Occipital lobe (tissue), 2 donors: Measurements from ENCODE around the gene TPCN1. TPM values are rescaled to one million over a fixed set of nuclear protein-coding genes. Genes with fewer than 3 reads are reported as not detected.
A peak's percentile ranks its signal among the peaks of the same experiment; 100 is the strongest.

Source experiments
- DNase-seq: peaks from one replicate; lab custom pipeline; 2025; lab: John Stamatoyannopoulos, UW
- total RNA-seq: library from RNA; depleted of rRNA; stranded (reverse); fragments of >200 nt; gene quantifications from one replicate; pipeline ENCODE4 v1.2.3, GENCODE V29; 2014

TPCN1 gene
- 4.7 TPM for total RNA-seq

DNA sequence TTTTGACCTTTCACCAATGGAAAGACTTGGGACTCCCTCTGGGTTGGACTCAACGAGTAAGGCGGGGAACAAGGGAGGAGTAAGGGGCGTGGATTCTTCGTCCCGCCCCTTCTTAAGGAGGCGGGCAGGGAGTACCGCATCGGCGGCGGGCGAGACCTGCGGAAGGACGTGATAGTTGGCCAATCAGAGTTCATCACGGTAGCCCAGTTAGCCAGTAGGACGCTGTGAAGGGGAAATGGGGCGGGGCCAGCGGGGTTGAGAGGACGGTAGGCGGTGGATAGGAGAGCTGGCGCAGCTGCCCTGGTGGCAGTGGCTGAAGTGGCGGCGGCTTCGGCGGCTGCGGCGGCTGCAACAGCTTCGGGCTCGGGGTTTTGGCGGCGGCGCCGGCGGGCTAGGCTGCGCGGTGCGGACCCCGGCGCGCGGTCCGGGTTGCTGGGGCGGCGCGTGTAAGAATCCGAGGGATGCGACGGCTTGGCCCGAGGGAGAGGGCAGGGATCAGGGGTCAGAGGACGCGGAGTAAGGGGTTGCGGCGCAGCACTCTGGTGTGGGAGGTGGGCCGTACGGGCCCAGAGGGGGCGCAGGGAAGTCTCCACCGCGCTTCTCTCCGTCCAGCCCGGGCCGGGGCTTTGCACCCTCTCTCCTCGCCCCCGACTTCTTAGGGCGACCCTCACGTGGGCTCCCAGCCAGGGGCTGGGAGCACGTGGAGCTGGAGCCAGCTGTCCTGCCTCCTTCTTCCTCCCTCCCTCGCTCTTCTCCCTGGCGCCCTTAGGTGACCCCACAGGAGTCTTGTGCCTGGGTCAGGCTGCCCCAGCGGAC, at the start of gene TPCN1:
TPCN1 (plus strand) TSS at position 284 of the 816 bp plus-strand sequence. CDS start 5,389 bp downstream, outside the sequence.
- peak; percentile 100 for DNase-seq

DNA sequence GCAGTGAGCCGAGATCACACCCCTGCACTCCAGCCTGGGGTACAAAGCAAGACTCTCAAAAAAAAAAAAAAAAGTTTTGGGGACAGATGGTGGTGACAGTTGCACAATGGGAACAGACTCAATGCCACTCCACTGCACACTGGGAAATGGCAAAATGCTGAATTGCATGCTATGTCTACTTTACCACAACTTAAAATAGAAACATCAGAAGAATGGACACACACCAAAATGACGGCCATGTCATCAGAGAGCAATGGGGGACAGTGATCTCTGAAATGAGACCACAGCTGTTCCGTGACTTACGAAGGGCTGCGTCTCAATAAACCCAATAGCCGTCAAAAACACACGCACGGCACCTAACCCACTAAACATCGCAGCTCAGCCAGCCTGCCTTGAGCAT, 49.7 kb upstream of the TPCN1 start:
- no peak for DNase-seq

DNA sequence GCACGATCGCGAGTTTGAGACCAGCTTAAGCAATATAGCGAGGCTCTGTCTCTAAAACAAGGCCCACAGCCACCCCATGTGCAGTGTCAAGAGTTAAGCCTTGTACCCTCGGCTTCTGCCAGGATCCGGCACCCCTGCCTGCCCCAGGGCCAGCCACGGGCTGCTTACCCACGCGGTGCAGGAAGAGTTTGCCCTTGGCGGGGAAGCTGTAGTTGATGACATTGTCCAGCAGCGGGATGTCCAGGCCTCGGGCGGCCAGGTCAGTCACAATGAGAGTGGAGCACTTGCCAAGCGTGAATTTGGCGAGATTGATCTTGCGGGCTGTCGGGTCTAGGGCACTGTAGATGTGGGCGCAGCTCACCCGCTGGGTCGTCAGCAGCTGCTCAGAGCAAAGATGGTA, 49.1 kb upstream of the TPCN1 start:
- DNase-seq, result no peak

DNA sequence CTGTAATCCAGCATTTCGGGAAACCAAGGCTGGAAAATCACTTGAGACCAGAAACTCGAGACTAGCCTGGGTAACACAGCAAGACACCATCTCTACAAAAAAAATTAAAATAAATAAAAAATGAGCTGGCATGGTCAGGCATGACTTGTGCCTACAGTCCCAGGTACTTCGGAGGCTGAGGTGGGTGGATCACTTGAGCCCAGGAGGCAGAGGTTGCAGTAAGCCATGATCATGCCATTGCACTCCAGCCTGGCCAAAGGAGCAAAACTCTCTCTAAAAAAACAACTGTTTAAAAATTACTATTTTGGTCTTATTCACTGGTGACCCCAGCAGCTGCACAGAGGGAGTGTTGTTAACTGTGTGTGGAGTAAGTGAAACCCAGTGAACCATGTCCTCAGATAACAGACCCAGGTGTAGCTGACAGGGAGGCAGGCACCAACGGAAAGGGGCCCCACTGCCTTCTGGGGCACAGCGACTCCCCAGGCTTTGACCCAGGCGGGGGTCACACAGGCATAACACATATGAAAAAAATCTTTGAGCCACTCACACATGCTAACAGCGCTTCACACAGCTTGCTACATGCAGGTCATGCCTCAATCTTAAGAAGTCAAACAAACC, 48.1 kb upstream of the TPCN1 start:
- DNase-seq, result no peak

DNA sequence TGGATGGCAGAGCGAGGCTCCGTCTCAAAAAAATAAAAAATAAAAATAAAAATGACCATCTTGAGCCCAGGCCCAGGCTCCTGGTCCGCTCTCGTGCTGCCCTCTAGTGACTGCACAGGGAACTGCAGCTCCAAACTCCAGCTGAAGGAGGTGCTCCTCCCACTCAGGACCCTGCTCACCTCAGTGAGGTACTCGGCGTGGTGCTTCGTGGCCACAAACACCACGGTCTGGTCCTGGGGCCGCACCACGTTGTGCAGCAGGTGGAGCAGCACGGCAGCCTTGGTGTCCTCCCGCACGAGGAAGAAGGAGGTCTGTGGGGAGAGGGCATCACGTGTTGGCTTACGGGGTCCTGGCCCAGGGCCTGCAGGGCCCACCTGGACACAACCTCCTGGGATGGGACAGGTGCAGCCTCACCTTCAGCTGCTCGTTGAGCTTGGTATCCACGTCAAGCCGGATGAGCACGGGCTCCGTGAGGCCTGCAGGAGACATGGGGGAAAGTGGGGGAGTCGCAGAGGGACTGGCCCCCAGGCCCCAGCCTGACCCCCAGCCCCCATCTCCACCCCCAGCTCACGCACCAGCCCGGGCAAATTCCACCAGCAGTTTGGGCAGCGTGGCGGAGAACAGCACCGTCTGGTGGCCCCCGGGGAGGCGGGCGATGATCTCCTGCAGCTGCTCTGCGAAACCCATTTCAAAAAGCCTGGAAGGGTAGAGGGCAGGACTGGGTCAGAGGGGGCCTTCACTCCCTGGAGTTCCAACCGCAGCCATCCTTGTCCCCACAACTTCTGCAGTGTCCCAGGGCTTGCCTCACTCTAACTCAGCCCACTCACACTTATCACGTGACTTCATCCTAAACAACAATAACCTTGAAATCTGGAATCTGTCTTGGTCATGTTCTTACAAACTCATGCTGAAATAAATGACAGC, 46.5 kb upstream of the TPCN1 start:
- peak; percentile 42 for DNase-seq

DNA sequence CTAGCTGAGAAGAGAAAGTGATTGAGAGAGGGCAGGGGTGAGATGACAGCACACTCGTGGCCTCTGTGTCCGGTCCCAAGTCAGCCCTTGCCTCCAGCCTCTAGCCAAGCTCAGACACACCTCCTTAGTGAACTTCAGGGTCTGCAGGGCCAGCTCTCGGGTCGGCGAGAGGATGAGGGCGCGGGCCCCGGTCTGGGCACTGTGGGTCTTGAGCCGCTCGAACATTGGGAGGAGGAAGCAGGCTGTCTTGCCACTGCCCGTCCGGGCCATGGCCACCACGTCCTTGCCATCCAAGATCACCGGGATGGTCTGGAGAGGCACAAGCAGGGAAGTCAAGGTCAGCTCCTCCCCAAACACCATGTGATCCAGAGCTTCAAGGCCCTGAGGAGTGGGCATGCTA, 42.2 kb upstream of the TPCN1 start:
- no peak for DNase-seq

DNA sequence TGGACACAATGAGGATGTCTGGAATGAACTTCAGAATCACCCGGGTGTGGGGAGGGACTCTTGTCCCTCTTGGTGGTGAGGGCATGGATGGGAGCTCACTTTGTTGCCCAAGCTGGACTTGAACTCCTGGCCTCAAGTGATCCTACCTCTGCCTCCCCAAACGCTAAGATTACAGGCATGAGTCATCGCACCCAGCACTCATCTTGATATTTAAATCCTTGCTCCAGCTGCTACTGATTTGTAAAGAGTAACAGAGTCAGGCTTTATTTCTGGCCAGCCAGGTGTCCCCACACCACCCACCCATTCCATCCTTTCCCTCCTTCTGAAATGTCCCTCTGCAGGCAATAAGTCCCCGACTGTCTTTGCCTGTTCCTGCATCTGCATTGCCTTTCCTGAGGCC, 40.9 kb upstream of the TPCN1 start:
- no peak for DNase-seq

DNA sequence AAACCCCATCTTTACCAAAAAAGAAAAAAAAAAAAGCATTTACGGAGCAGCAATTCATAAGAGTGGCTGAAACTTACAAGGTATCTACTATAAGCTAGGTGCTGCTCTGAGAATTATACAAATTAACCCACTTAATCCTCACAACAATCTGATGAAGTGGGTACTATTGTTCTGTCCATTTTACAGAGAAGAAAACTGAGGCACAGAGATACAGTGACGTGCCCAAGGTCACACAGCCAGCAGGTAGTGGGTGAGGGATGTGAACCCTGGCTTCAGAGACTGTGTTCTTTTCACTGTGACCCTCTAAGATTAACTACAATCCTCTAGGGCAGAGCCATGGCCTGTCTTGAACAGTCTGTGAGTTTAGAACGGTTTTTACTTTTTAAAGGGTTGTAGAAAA, 39.3 kb upstream of the TPCN1 start:
- DNase-seq, result no peak

DNA sequence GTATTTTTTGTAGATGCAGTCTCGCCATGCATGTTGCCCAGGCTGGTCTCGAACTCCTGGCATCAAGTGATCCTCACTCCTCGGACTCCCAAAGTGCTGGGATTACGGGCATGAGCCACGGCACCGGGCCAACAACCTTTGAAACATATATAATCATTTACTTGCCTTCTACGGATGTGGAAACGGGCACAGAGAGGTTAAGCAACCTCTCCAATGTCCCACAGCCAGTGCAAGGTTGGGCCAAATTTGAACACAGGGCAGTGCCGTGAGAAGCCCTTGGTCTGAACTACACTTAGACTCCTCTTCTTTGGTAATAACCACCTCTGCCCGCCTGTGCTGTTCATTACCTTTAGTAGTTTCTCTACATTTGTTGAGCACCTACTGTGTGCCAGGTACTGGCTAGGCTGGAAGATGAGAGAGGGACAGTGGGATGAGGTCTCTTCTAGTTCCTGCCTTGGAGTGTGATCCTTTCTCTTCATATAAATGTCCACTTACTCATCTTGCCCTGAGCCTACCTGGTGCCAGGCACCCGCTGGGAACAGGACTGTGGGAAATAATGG, 38.2 kb upstream of the TPCN1 start:
- no peak for DNase-seq

DNA sequence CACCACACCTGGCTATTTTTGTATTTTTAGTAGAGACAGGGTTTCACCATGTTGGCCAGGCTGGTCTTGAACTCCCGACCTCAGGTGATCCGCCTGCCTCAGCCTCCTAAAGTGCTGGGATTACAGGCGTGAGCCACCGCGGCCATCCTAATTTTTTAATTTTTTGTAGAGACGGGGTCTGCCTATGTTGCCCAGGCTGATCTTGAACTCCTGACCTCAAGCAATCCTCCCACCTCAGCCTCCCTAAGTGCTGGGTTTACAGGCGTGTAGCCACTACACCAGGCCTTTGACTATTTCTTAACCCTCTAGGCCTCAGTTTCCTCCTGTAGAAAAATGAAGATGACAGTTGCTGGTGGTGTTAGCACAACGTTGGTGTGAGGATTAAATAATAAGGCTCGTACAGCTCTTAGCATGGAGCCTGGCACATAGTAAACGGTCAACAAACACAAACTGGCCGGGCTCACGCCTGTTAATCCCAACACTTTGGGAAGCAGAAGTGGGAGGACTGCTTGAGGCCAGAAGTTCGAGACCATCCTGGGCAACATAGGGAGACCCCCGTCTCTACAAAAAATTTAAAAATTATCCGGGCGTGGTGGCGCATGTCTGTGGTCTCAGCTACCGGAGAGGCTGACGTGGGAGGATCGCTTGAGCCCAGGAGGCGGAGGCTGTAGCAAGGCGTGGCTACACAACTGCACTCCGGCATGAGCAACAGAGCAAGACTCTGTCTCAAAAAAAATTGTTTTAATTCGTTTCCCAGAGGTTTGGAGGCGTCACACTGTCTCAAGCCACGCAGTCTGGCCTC, 37.0 kb upstream of the TPCN1 start:
- no peak for DNase-seq

DNA sequence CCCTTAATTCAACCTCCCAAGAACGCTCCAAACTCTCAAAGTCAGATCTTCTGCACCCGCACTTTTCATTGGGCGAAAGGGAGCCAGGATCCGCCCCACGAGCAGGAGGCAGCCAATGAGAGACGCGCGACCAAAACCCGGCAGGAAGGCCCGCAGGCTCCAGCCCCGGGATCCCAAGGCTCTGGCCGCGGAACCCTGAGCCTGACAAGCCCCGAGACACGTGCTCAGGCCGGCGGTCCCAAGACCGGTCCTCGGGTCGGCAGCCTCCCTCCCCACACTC, 36.4 kb upstream of the TPCN1 start:
- peak; percentile 80 for DNase-seq

DNA sequence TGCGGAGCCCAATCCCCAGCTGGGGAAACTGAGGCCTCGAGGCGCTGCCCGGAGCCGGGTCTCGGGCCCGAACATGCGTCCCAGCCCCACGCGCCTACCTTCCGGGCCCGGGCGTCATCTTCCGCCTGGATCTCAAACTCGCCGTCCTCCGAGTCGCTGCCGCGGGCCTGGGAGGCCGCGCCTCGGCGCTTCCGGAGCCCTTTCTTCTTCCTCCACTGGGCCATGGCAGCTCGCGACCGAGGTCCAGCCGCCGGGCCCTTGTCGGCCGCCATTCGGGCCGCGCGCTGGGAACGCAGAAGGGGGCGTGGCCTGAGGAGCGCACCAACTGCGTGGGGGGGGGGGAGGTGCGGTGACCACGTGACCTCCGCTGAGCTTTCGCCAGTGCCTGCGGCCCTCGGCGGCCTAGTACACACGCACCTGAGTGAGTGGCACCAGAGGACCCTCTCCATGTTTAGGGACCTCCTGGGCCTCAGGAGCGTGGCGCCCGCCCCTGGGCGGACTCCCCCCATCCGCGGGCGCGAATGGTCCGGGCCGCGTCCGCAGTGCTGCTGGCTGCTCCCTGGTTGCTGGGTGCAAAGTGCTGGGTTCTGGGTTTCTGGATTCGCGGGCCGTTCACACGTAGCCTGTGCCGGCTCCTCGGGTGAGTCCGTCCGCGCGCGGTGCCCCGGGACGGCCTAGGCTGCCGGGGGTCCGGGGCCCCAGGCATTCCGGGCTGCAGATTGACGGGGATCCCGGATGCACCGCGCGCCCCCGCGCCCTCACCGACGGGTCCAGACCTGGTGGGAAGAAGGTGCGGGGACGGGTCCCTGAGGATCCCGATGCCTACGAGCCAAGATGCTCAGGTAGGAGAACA, 35.9 kb upstream of the TPCN1 start, which contains the start of the genes DDX54 and RITA1:
DDX54 (minus strand) TSS at position 299 of the 853 bp plus-strand sequence; CDS start at position 272, 27 bp downstream.
RITA1 (plus strand) TSS at position 542 of the 853 bp plus-strand sequence. CDS start 1,026 bp downstream, outside the sequence.
- DNase-seq, result peak; percentile 77

DNA sequence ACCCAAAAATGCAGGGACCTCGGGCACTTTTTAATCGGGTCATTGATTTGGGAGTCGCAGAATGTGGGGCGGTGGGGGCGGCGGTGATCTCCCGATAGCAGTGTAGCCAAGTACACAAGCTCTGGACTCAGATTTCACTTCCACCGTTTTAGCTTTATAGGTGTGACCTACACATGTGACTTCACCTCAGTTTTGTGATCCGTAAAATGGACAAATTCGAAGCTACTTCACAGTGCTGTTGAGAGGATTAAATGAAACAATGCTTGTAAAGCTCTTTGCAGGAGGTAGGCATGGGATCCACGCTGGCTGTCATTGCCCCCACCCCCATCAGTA, 35.3 kb upstream of the TPCN1 start:
- no peak for DNase-seq

DNA sequence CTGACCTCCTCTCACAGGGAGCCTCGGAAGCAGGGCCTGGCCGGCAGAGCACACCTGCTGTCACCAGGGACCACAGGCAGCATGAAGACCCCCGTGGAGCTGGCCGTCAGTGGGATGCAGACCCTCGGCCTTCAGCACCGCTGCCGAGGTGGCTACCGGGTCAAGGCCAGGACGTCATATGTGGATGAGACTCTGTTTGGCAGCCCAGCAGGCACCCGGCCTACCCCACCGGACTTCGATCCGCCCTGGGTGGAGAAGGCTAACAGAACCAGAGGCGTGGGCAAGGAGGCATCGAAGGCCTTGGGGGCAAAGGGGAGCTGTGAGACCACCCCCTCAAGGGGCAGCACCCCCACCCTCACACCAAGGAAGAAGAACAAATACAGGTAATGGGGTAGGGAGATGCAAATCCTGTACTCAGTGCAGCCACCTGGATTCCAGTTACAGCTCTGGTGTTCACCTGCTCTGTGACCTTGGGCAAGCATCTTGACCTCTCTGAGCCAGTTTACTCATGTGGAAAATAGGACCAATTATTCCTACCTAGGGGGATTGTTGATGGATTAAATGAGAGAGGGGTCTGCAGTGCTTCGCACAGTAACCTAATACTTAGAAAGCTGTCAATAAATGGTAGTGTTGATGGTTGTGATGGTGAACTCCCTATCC, 34.5 kb upstream of the TPCN1 start:
- DNase-seq, result no peak

DNA sequence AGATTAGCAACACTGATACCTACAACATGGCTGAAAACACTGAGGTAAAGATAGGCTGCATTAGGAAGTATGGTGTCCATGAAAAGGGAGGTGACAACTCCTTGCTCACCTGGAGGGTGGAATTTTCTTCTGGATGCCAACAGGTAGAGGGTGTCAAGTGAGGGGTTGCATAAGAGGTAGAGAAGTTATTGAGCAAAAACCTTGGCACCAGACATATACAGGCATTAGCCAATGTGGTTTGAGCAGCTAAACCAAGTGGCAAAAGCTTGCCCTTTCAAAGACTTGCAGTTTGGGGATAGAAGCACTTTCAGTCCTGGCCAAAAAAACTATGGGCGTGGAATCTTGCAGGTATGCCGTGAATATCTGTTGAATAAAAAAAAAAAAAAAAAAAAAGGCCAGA, 31.9 kb upstream of the TPCN1 start:
- no peak for DNase-seq

DNA sequence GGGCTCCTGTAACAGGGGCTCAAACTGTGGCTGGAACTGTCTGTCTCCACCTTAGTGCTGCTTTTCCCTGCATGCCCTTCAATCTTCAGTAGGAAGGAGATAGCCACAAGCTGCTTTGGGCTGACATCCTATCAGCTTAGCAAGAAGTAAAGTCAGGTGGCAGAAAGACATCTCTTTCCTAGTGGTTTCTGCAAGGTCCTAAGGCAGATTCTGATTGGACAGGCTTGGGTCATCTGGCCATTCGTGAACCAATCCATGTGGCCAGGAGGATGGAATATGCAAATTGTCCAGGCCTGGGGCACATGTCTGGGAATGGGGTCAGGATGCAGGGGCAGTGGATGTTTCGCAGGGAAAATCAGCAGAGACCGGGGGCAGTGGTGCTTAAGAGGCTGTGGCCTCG, 30.5 kb upstream of the TPCN1 start:
- no peak for DNase-seq

DNA sequence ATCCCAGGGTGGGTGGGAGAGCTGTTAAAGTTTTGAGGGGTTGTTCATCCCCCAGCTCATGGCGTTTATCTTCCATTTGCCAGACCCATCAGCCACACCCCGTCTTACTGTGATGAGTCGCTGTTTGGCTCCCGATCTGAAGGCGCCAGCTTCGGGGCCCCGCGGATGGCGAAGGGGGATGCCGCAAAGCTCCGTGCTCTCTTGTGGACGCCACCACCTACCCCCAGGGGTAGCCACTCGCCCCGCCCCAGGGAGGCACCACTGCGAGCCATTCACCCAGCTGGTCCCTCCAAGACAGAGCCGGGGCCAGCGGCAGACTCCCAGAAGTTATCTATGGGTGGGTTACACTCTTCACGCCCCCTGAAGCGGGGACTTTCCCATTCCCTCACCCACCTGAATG, 30.0 kb upstream of the TPCN1 start:
- no peak for DNase-seq

DNA sequence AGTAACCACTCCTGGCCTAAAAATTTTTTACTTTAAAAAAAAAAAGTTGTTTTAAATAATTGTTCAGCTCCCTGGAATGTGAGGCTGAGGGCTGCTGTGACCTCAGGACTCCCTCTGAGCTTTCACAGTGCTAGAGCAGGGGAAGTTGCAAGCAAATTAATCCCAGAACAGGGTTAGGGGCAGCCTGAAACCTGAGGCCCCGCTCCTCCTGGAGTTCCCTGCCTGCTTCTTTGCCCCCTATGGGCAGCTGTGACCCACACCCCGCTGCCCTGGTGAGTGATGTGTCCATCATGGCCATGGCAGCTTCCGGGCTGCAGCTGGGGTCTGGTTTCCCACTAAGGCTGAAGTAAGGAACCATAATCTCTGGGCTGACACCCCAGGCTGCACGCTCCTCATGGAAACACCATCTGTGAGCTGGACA, 26.3 kb upstream of the TPCN1 start:
- no peak for DNase-seq

DNA sequence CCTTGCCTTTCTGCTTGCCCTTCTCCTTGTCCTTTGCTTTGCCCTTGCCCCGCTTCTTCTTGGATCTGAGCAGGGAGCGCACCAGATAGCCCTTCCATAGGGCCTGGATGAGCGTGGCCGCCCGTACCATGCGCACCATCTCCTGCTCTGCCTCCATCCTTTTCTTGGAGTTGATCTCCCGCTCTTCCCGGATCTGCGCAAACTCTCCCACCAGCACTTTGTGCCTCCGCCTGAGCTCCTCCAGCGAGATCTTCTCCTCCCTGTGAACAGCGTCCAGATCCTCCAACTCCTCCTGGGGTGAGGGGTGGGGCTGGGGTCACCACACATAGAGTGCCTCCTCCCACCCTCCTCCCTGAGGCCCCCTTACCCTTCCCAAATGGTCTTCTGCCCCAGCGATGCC, 25.7 kb upstream of the TPCN1 start:
- DNase-seq, result no peak

DNA sequence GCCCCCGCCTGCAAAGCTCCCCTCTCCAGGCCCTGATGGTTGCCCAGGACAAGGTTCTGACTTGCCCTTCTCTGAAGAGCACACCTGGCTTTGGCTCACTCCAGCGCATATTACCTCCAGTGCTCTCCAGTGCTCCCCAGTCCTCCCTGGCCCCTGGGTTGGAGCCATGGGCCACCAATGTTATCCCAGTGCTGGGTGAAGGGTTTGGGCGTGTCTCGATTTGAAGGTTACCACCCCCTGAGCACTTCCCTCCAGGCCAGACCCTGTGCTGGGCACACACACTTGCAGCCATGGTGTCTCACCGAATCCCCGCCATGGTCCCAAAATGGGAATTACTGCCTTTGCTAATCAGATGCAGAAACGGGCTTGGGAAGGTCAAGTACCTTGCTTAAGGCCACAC, 24.7 kb upstream of the TPCN1 start:
- no peak for DNase-seq
